IMR-90 (cell line): ENCODE data around the gene SORD. TPM values are rescaled to one million over a fixed set of nuclear protein-coding genes. Genes with fewer than 3 reads are reported as not detected.

Source experiments
- ATAC-seq: fragments of 200-7000 bp; cut with Tn5 transposase; 2 replicates; pipeline ENCODE4 v1.9.1; 2020; ENCODE audit warnings: low read depth, mild to moderate bottlenecking, moderate library complexity
- BruUV-seq: library from RNA; stranded (reverse); fragments of 400-500 nt; replicated peaks from 2 replicates; lab custom pipeline; 2021; lab: Mats Ljungman, UMichigan
- CTCF ChIA-PET: fragments of 300-600 bp; formaldehyde crosslinking; extraction: SDS; loops from one replicate; lab custom pipeline; 2021; ENCODE audit warnings: antibody characterized with exemption; lab: Yijun Ruan, JAX
- POLR2A ChIA-PET: fragments of 300-600 bp; sonication (Branson Sonifier 250); formaldehyde crosslinking; loops from one replicate; lab custom pipeline; 2022; ENCODE audit warnings: antibody characterized with exemption; ENCODE audit not compliant: unreplicated experiment; lab: Charles Lee
- DNase-seq: peaks from one replicate; pipeline ENCODE4 v3.0.0; 2013
- H2AFZ ChIP-seq: replicated peaks from 2 replicates; pipeline ENCODE3; 2013; ENCODE audit warnings: low read length, mild to moderate bottlenecking; ENCODE audit not compliant: poor library complexity
- H2AK5ac ChIP-seq: 2 replicates; pipeline ENCODE4 v1.6.1; 2013; ENCODE audit warnings: low read depth, low read length, inconsistent platforms
- H2AK9ac ChIP-seq: replicated peaks from 2 replicates; pipeline ENCODE3; 2013; ENCODE audit warnings: mild to moderate bottlenecking, low read depth, low read length, moderate library complexity; ENCODE audit not compliant: poor library complexity
- H2BK120ac ChIP-seq: 2 replicates; pipeline ENCODE4 v1.6.1; 2013; ENCODE audit warnings: low read depth, low read length, inconsistent platforms
- H2BK15ac ChIP-seq: 3 replicates; pipeline ENCODE4 v1.6.1; 2013; ENCODE audit warnings: low read depth, low read length, inconsistent platforms
- H2BK20ac ChIP-seq: 2 replicates; pipeline ENCODE4 v1.6.1; 2013; ENCODE audit warnings: low read depth, mild to moderate bottlenecking, inconsistent platforms, low read length, moderate library complexity
- H2BK5ac ChIP-seq: 2 replicates; pipeline ENCODE4 v1.6.1; 2013; ENCODE audit warnings: mild to moderate bottlenecking, low read depth, low read length, inconsistent platforms; ENCODE audit not compliant: poor library complexity, severe bottlenecking
- H3K14ac ChIP-seq: replicated peaks from 2 replicates; pipeline ENCODE4 v1.6.1; 2013; ENCODE audit warnings: low read depth, low read length, inconsistent platforms
- H3K18ac ChIP-seq: 2 replicates; pipeline ENCODE4 v1.6.1; 2013; ENCODE audit warnings: low read depth, low read length, control low read depth
- H3K23ac ChIP-seq: 2 replicates; pipeline ENCODE4 v1.6.1; 2013; ENCODE audit warnings: low read depth, low read length, inconsistent platforms
- H3K27ac ChIP-seq: 2 replicates; pipeline ENCODE4 v1.5.1; 2013; ENCODE audit warnings: mild to moderate bottlenecking, control low read depth, low read length; ENCODE audit not compliant: insufficient read depth
- H3K27me3 ChIP-seq: 2 replicates; pipeline ENCODE4 v1.6.1; 2013; ENCODE audit warnings: low read length; ENCODE audit not compliant: control insufficient read depth, insufficient read depth
- H3K36me3 ChIP-seq: 2 replicates; pipeline ENCODE4 v1.6.1; 2013; ENCODE audit warnings: low read length, mixed read lengths; ENCODE audit not compliant: control insufficient read depth, insufficient read depth
- H3K4ac ChIP-seq: 2 replicates; pipeline ENCODE4 v1.6.1; 2013; ENCODE audit warnings: low read depth, low read length, inconsistent platforms
- H3K4me1 ChIP-seq: 2 replicates; pipeline ENCODE4 v1.6.1; 2013; ENCODE audit warnings: low read length, mixed read lengths; ENCODE audit not compliant: control insufficient read depth, insufficient read depth
- H3K4me2 ChIP-seq: 2 replicates; pipeline ENCODE4 v1.6.1; 2013; ENCODE audit warnings: low read depth, mild to moderate bottlenecking, control low read depth, low read length, moderate library complexity
- H3K4me3 ChIP-seq: 2 replicates; pipeline ENCODE4 v1.5.1; 2013; ENCODE audit warnings: low read depth, mild to moderate bottlenecking, control low read depth, low read length, moderate library complexity; ENCODE audit not compliant: insufficient read depth
- H3K56ac ChIP-seq: 2 replicates; pipeline ENCODE4 v1.6.1; 2013; ENCODE audit warnings: low read length, inconsistent platforms; ENCODE audit not compliant: insufficient read depth; ENCODE audit errors: extremely low read depth
- H3K79me1 ChIP-seq, 2 experiments: 2 replicates each; pipeline ENCODE4 v1.6.1; 2013; ENCODE audit warnings: low read length in 2 of 2, inconsistent platforms in 1 of 2, low read depth in 1 of 2
- H3K9ac ChIP-seq: 2 replicates; pipeline ENCODE4 v1.6.1; 2013; ENCODE audit warnings: low read depth, low read length, control low read depth
- H3K9me1 ChIP-seq: 2 replicates; pipeline ENCODE4 v1.6.1; 2013; ENCODE audit warnings: low read length, inconsistent platforms; ENCODE audit not compliant: insufficient read depth
- H3K9me3 ChIP-seq: 2 replicates; pipeline ENCODE4 v1.6.1; 2013; ENCODE audit warnings: low read length; ENCODE audit not compliant: control insufficient read depth, insufficient read depth
- H4K20me1 ChIP-seq: 2 replicates; pipeline ENCODE4 v1.6.1; 2013; ENCODE audit warnings: low read length, inconsistent platforms; ENCODE audit not compliant: insufficient read depth
- H4K5ac ChIP-seq: 2 replicates; pipeline ENCODE4 v1.6.1; 2013; ENCODE audit warnings: mild to moderate bottlenecking, low read depth, low read length, control low read depth
- H4K8ac ChIP-seq, 2 experiments: 2 replicates each; pipeline ENCODE4 v1.6.1; 2013; ENCODE audit warnings: low read depth in 2 of 2, low read length in 2 of 2, control low read depth in 1 of 2, inconsistent platforms in 1 of 2
- H4K91ac ChIP-seq: 2 replicates; pipeline ENCODE4 v1.6.1; 2013; ENCODE audit warnings: low read depth, low read length, inconsistent platforms; ENCODE audit not compliant: insufficient read depth
- BHLHE40 ChIP-seq: fragments of 150-350 bp; IDR thresholded peaks from 2 replicates; pipeline ENCODE4 v1.6.1; 2016; ENCODE audit warnings: mild to moderate bottlenecking, low read depth, low read length
- CEBPB ChIP-seq: IDR thresholded peaks from 2 replicates; pipeline ENCODE4 v1.6.1; 2012; ENCODE audit warnings: low read depth, low read length, improper control_type of control experiment
- CHD1 ChIP-seq: IDR thresholded peaks from 2 replicates; pipeline ENCODE4 v1.6.1; 2012; ENCODE audit warnings: low read depth, low read length, improper control_type of control experiment
- CTCF ChIP-seq: conservative IDR thresholded peaks from 2 replicates; pipeline ENCODE4 v1.5.1; 2012; ENCODE audit warnings: mild to moderate bottlenecking, low read depth, low read length, improper control_type of control experiment
- ELK1 ChIP-seq: fragments of 150-350 bp; IDR thresholded peaks from 2 replicates; pipeline ENCODE4 v1.6.1; 2016; ENCODE audit warnings: low read depth, mild to moderate bottlenecking, low read length, moderate library complexity, borderline replicate concordance
- FOS ChIP-seq: fragments of 150-350 bp; IDR thresholded peaks from 2 replicates; pipeline ENCODE4 v1.6.1; 2016; ENCODE audit warnings: low read depth, low read length
- MAFK ChIP-seq: IDR thresholded peaks from 2 replicates; pipeline ENCODE4 v1.6.1; 2012; ENCODE audit warnings: low read depth, low read length, improper control_type of control experiment
- MAZ ChIP-seq: IDR thresholded peaks from 2 replicates; pipeline ENCODE4 v1.6.1; 2012; ENCODE audit warnings: low read depth, mild to moderate bottlenecking, low read length, improper control_type of control experiment, moderate library complexity, borderline replicate concordance
- MXI1 ChIP-seq: IDR thresholded peaks from 2 replicates; pipeline ENCODE4 v1.6.1; 2012; ENCODE audit warnings: low read depth, mild to moderate bottlenecking, low read length, moderate library complexity, borderline replicate concordance
- NFE2L2 ChIP-seq: fragments of 150-350 bp; IDR thresholded peaks from 2 replicates; pipeline ENCODE4 v1.6.1; 2016; ENCODE audit warnings: low read depth, mild to moderate bottlenecking, low read length
- POLR2A ChIP-seq: IDR thresholded peaks from 2 replicates; pipeline ENCODE4 v1.6.1; 2012; ENCODE audit warnings: mild to moderate bottlenecking, low read depth, low read length
- RAD21 ChIP-seq: IDR thresholded peaks from 2 replicates; pipeline ENCODE4 v1.6.1; 2012; ENCODE audit warnings: low read length, improper control_type of control experiment
- RCOR1 ChIP-seq: IDR thresholded peaks from 2 replicates; pipeline ENCODE4 v1.6.1; 2012; ENCODE audit warnings: mild to moderate bottlenecking, low read length, improper control_type of control experiment; ENCODE audit not compliant: insufficient replicate concordance
- RFX5 ChIP-seq: IDR thresholded peaks from 2 replicates; pipeline ENCODE4 v1.8.0; 2012; ENCODE audit warnings: low read depth, mild to moderate bottlenecking, low read length, moderate library complexity
- SMC3 ChIP-seq: fragments of 150-350 bp; IDR thresholded peaks from 2 replicates; pipeline ENCODE4 v1.6.1; 2016; ENCODE audit warnings: low read depth, mild to moderate bottlenecking, antibody characterized with exemption, low read length, moderate library complexity
- USF2 ChIP-seq: fragments of 150-350 bp; IDR thresholded peaks from 2 replicates; pipeline ENCODE4 v1.6.1; 2017; ENCODE audit warnings: mild to moderate bottlenecking, antibody characterized with exemption, low read length, low read depth
- WGBS, 2 experiments: methylation state at CpG; one replicate each; pipeline versions ENCODE4 v1.1.5 to v1.1.7; 2013; ENCODE audit warnings: missing lambda C conversion rate in 2 of 2; ENCODE audit not compliant: insufficient read length in 1 of 2; ENCODE audit errors: extremely low coverage in 2 of 2; 5-methylcytosine and 5-hydroxymethylcytosine counted together
- dilution Hi-C: fragments of 300-500 bp; cut with HindIII; formaldehyde crosslinking; loops from one replicate; pipeline ENCODE4 v1.14.3; 2018; ENCODE audit warnings: low sequenced_read_pairs; ENCODE audit not compliant: unreplicated experiment
- in situ Hi-C: fragments of 300-500 bp; cut with MboI; formaldehyde crosslinking; loops from 3 replicates; pipeline ENCODE4 v1.14.3; 2019; ENCODE audit warnings: low sequenced_read_pairs, inconsistent platforms, mixed read lengths
- intact Hi-C: fragments of 100-400 bp; cut with micrococcal nuclease; formaldehyde crosslinking; loops from 2 replicates; pipeline ENCODE4 v1.10.0; 2022
- polyA plus RNA-seq, 3 experiments: library from polyadenylated mRNA; depleted of rRNA; stranded (reverse); fragments of >200 nt; gene quantifications; 2 replicates each; pipeline ENCODE4 v1.2.3, GENCODE V29; 2012; ENCODE audit warnings: low replicate concordance in 1 of 3
- total RNA-seq: library from RNA; depleted of rRNA; stranded (reverse); fragments of >200 nt; gene quantifications from 2 replicates; pipeline ENCODE4 v1.2.3, GENCODE V29; 2012

Gene SORD
- total and polyA plus RNA-seq, 2 of the 4 experiments (the other 2 are of a cell fraction), result 27.6 to 34.2 TPM

GRCh38 chr15:45037936-45038335 is 14.9 kb downstream of the SORD start:
- H2BK20ac ChIP-seq, result no peak overlapping the region
- H3K23ac ChIP-seq, result no peak overlapping the region
- POLR2A ChIA-PET, result no interaction called here
- H4K20me1 ChIP-seq, result no peaks in the 10 kb centered on the region
- H3K9ac ChIP-seq, result no peak overlapping the region
- no TSS peak for BruUV-seq
- no peak overlapping the region for H2AK9ac ChIP-seq
- H3K4me1 ChIP-seq, result no peaks in the 10 kb centered on the region
- TF ChIP-seq ELK1 (no peak), POLR2A (no peak), CEBPB (no peak), RCOR1 (no peak), BHLHE40 (no peak), NFE2L2 (no peak), SMC3 (no peak), RFX5 (no peak), RAD21 (no peak), MAZ (no peak), FOS (no peak), CHD1 (no peak), USF2 (no peak), MXI1 (no peak), MAFK (no peak), CTCF (no peak)
- no peak overlapping the region for H3K27ac ChIP-seq
- no peaks in the 10 kb centered on the region for H3K27me3 ChIP-seq
- H3K4me3 ChIP-seq, result no peak overlapping the region
- no peak overlapping the region for H4K91ac ChIP-seq
- no peak overlapping the region for H4K5ac ChIP-seq
- no peak overlapping the region for H3K18ac ChIP-seq
- dilution Hi-C loops, result no loop called here
- no CpG with 5 or more reads among the region's 4 CpGs for WGBS, 2 experiments
- DNase-seq (no peak), ATAC-seq (no peak)
- H2BK120ac ChIP-seq, result no peak overlapping the region
- H2AFZ ChIP-seq, result no peak overlapping the region
- H3K36me3 ChIP-seq, result 0 out of 2 replicates have a peak, but pooled peaks cover 2% of the 10 kb centered on the region
- no peak overlapping the region for H3K14ac ChIP-seq
- no peak overlapping the region for H3K4me2 ChIP-seq
- no peak overlapping the region for H2BK5ac ChIP-seq
- in situ Hi-C loops, result no loop called here
- no peak overlapping the region for H4K8ac ChIP-seq
- H3K4ac ChIP-seq, result no peak overlapping the region
- CTCF ChIA-PET, result interaction anchor here (1.2 kb wide), 1 partner anchor 80 kb away, joined by 14 read pairs; no protein-coding TSS in a partner anchor
- H3K56ac ChIP-seq, result no peak overlapping the region
- no peak overlapping the region for H2BK15ac ChIP-seq
- H3K79me1 ChIP-seq, result no peaks in the 10 kb centered on the region
- H3K9me3 ChIP-seq, result no peaks in the 10 kb centered on the region
- H3K9me1 ChIP-seq, result no peaks in the 10 kb centered on the region
- intact Hi-C loops, result loop anchor here (1.0 to 5.0 kb wide), 5 partner anchors 15 to 376 kb away; partner anchors contain the start of genes SORD and SPG11
- no peak overlapping the region for H2AK5ac ChIP-seq
